SH-SY5Y (cell line): ENCODE data around the gene CAMKK2.

ENCODE experiments used
- GATA2 ChIP-seq: IDR thresholded peaks from 2 replicates; pipeline ENCODE4 v1.6.1; 2011; ENCODE audit warnings: mild to moderate bottlenecking, low read depth, low read length
- GATA3 ChIP-seq: IDR thresholded peaks from 2 replicates; pipeline ENCODE4 v1.6.1; 2011; ENCODE audit warnings: low read depth, mild to moderate bottlenecking, low read length, moderate library complexity

GRCh38 chr12:121238604-121239350, 57.7 kb downstream of the CAMKK2 start:
- no peak for TF ChIP-seq GATA2
- no peak for TF ChIP-seq GATA3
